Fibroblast of skin of abdomen (primary cell): ENCODE results near the gene GUCY1B1.
A peak's percentile ranks its signal among the peaks of the same experiment; 100 is the strongest.

Source experiments
- DNase-seq: peaks from one replicate; pipeline ENCODE4 v3.0.0-alpha.2; 2013

GUCY1B1 gene

GRCh38 chr4:155800685-155801343, 42.0 kb downstream of the GUCY1B1 start:
- DNase-seq: no peak

- peak; percentile 42 for DNase-seq
Observed at GRCh38 chr4:155802190-155802959, 43.6 kb downstream of the GUCY1B1 start.

- peak; percentile 57 for DNase-seq
Observed at GRCh38 chr4:155805016-155805415, 46.2 kb downstream of the GUCY1B1 start.

GRCh38 chr4:155807021-155807420, 48.2 kb downstream of the GUCY1B1 start:
- DNase-seq: peak; percentile 97

- DNase-seq: peak; percentile 88
Observed at GRCh38 chr4:155809835-155810234, 51.0 kb downstream of the GUCY1B1 start.

- DNase-seq: no peak
Observed at GRCh38 chr4:155811083-155811482, 52.3 kb downstream of the GUCY1B1 start.

- DNase-seq: peak; percentile 6
Observed at GRCh38 chr4:155818639-155819038, 59.8 kb downstream of the GUCY1B1 start.

GRCh38 chr4:155819066-155819465, 60.2 kb downstream of the GUCY1B1 start:
- peak; percentile 4 for DNase-seq

GRCh38 chr4:155820887-155821518, 62.2 kb downstream of the GUCY1B1 start:
- no peak for DNase-seq

GRCh38 chr4:155822572-155822971, 63.8 kb downstream of the GUCY1B1 start:
- no peak for DNase-seq

GRCh38 chr4:155828628-155829027, 69.8 kb downstream of the GUCY1B1 start:
- DNase-seq: peak; percentile 4

- DNase-seq: no peak
Observed at GRCh38 chr4:155832664-155833063, 73.8 kb downstream of the GUCY1B1 start.

- DNase-seq: no peak
Observed at GRCh38 chr4:155837203-155837796, 78.5 kb downstream of the GUCY1B1 start.

- DNase-seq: no peak
Observed at GRCh38 chr4:155842080-155842479, 83.3 kb downstream of the GUCY1B1 start.

- DNase-seq: no peak
Observed at GRCh38 chr4:155846929-155847328, 88.1 kb downstream of the GUCY1B1 start.

- no peak for DNase-seq
Observed at GRCh38 chr4:155849042-155849441, 90.2 kb downstream of the GUCY1B1 start.

GRCh38 chr4:155853189-155853588, 94.4 kb downstream of the GUCY1B1 start:
- DNase-seq: no peak

GRCh38 chr4:155854582-155855226, 95.9 kb downstream of the GUCY1B1 start:
- peak; percentile 63 for DNase-seq

- DNase-seq: no peak
Observed at GRCh38 chr4:155855897-155856296, 97.1 kb downstream of the GUCY1B1 start.
